K562 (cell line): ENCODE results near the gene SYT8. TPM values are rescaled to one million over a fixed set of nuclear protein-coding genes. Genes with fewer than 3 reads are reported as not detected.

ENCODE experiments used
- ATAC-seq: fragments of 200-7000 bp; cut with Tn5 transposase; 3 replicates; pipeline ENCODE4 v1.9.1; 2020; ENCODE audit warnings: moderate library complexity
- BruUV-seq: library from RNA; stranded (reverse); fragments of 400-500 nt; replicated peaks from 2 replicates; lab custom pipeline; 2021; lab: Mats Ljungman, UMichigan
- CTCF ChIA-PET: fragments of 300-600 bp; formaldehyde crosslinking; extraction: SDS; loops from one replicate; lab custom pipeline; 2021; ENCODE audit warnings: low intra/inter-chr PET ratio; lab: Yijun Ruan, JAX
- POLR2A ChIA-PET: fragments of 300-600, 350-650 bp; sonication (Branson Sonifier 250); formaldehyde crosslinking; extraction: SDS; loops from one replicate; lab custom pipeline; 2021; ENCODE audit warnings: antibody characterized with exemption, inconsistent platforms; lab: Yijun Ruan, JAX
- DNase-seq, 4 experiments: peaks; one replicate each; pipeline versions ENCODE4 v3.0.0 to v3.0.0-alpha.2; 2011 to 2018; ENCODE audit warnings: low spot score in 3 of 4, mixed read lengths in 3 of 4; ENCODE audit errors: extremely low read depth in 1 of 4
- FAIRE-seq: peaks from 2 replicates; lab custom pipeline; 2011; peaks lifted over from hg19 to GRCh38; lab: Jason Lieb, UNC
- H2AFZ ChIP-seq: 2 replicates; pipeline ENCODE4 v1.6.0; 2011; ENCODE audit warnings: low read depth, low read length, control low read depth, inconsistent platforms
- H3K27ac ChIP-seq: fragments of 200-600 bp; 3 replicates; pipeline ENCODE4 v1.8.0; 2011; ENCODE audit warnings: low read depth, mild to moderate bottlenecking, control low read depth, inconsistent platforms, low read length, moderate library complexity, mixed read lengths; ENCODE audit errors: extremely low read depth
- H3K27me3 ChIP-seq, 2 experiments: fragments of 300-600 bp in 1 of 2; 2 replicates in 1 of 2; 3 replicates in 1 of 2; pipeline versions ENCODE4 v1.6.0 to v1.8.0; 2011; ENCODE audit warnings: inconsistent platforms in 2 of 2, low read length in 2 of 2, mild to moderate bottlenecking in 1 of 2, mixed read lengths in 1 of 2, moderate library complexity in 1 of 2; ENCODE audit not compliant: control insufficient read depth in 2 of 2, insufficient read depth in 2 of 2
- H3K36me3 ChIP-seq: fragments of 300-600 bp; 3 replicates; pipeline ENCODE4 v1.8.0; 2011; ENCODE audit warnings: mild to moderate bottlenecking, low read length, inconsistent platforms; ENCODE audit not compliant: control insufficient read depth, insufficient read depth
- H3K4me1 ChIP-seq, 2 experiments: fragments of 200-600 bp in 1 of 2; replicated peaks in 1 of 2; 2 replicates in 1 of 2; 3 replicates in 1 of 2; pipeline versions ENCODE4 v1.5.1 to v1.8.0; 2011; ENCODE audit warnings: inconsistent platforms in 2 of 2, low read length in 2 of 2, mild to moderate bottlenecking in 1 of 2, mixed read lengths in 1 of 2, moderate library complexity in 1 of 2; ENCODE audit not compliant: control insufficient read depth in 2 of 2, insufficient read depth in 2 of 2
- H3K4me2 ChIP-seq: 2 replicates; pipeline ENCODE4 v1.6.1; 2011; ENCODE audit warnings: low read length, control low read depth, inconsistent platforms, mixed read lengths; ENCODE audit not compliant: insufficient read depth
- H3K4me3 ChIP-seq: fragments of 200-600 bp; sonication (generic), shearing (Covaris generic); 2 replicates; pipeline ENCODE4 v1.5.1; 2016; ENCODE audit warnings: control low read depth, inconsistent platforms
- H3K79me2 ChIP-seq: fragments of 200-600 bp; 3 replicates; pipeline ENCODE4 v1.8.0; 2011; ENCODE audit warnings: low read length, inconsistent platforms; ENCODE audit not compliant: control insufficient read depth, insufficient read depth
- H3K9ac ChIP-seq, 2 experiments: 2 replicates each; pipeline versions ENCODE4 v1.6.0 to v1.6.1; 2011; ENCODE audit warnings: low read depth in 2 of 2, low read length in 2 of 2, control low read depth in 1 of 2, inconsistent platforms in 1 of 2, mild to moderate bottlenecking in 1 of 2, mixed read lengths in 1 of 2; ENCODE audit not compliant: insufficient read depth in 1 of 2
- H3K9me1 ChIP-seq: one replicate; pipeline ENCODE4 v1.6.0; 2011; ENCODE audit warnings: inconsistent platforms, mild to moderate bottlenecking, low read length, moderate library complexity; ENCODE audit not compliant: control insufficient read depth, insufficient read depth
- H3K9me3 ChIP-seq: replicated peaks from 2 replicates; pipeline ENCODE4 v1.5.1; 2011; ENCODE audit warnings: low read depth, low read length, inconsistent platforms; ENCODE audit not compliant: control insufficient read depth, insufficient read depth
- H4K20me1 ChIP-seq: replicated peaks from 2 replicates; pipeline ENCODE4 v1.6.1; 2011; ENCODE audit warnings: low read length, inconsistent platforms, mixed read lengths; ENCODE audit not compliant: control insufficient read depth, insufficient read depth
- HNRNPLL ChIP-seq: fragments of 200-400 bp; formaldehyde crosslinking; IDR thresholded peaks from 2 replicates; pipeline ENCODE4 v1.6.1; 2017; ENCODE audit warnings: low read length, low read depth, mild to moderate bottlenecking; ENCODE audit not compliant: poor library complexity, severe bottlenecking
- LCOR ChIP-seq: sonication (generic); formaldehyde crosslinking; IDR thresholded peaks from 2 replicates; pipeline ENCODE4 v1.8.0; 2022; ENCODE audit warnings: mild to moderate bottlenecking, missing genetic modification reagents
- MYNN ChIP-seq, 2 experiments: sonication (generic); formaldehyde crosslinking in 1 of 2; IDR thresholded peaks; 2 replicates each; pipeline versions ENCODE4 v1.5.0 to v1.6.1; 2016 to 2020; ENCODE audit warnings: antibody characterized with exemption in 1 of 2, missing genetic modification reagents in 1 of 2
- NCOA4 ChIP-seq: fragments of 450-650 bp; IDR thresholded peaks from 2 replicates; pipeline ENCODE4 v1.6.1; 2018; ENCODE audit warnings: mild to moderate bottlenecking; ENCODE audit not compliant: partially characterized antibody
- PCBP2 ChIP-seq: fragments of 200-400 bp; formaldehyde crosslinking; IDR thresholded peaks from 2 replicates; pipeline ENCODE4 v1.6.1; 2018; ENCODE audit warnings: low read length, low read depth, mild to moderate bottlenecking, moderate library complexity; ENCODE audit not compliant: poor library complexity, severe bottlenecking
- RBM15 ChIP-seq: fragments of 200-400 bp; formaldehyde crosslinking; IDR thresholded peaks from 2 replicates; pipeline ENCODE4 v1.6.1; 2018; ENCODE audit warnings: mild to moderate bottlenecking, low read length, moderate library complexity; ENCODE audit not compliant: insufficient read depth
- RNF2 ChIP-seq: sonication (generic); IDR thresholded peaks from 2 replicates; pipeline ENCODE4 v1.6.1; 2016
- STAG1 ChIP-seq: sonication (generic); formaldehyde crosslinking; IDR thresholded peaks from 2 replicates; pipeline ENCODE4 v1.5.0; 2020; ENCODE audit warnings: missing genetic modification reagents, borderline replicate concordance
- ZNF316 ChIP-seq: fragments of 450-650 bp; IDR thresholded peaks from 2 replicates; pipeline ENCODE4 v1.6.1; 2016
- ZNF41 ChIP-seq: fragments of 250-450 bp; sonication (Bioruptor Pico); conservative IDR thresholded peaks from 2 replicates; pipeline ENCODE4 v1.4.0; 2020; ENCODE audit warnings: mild to moderate bottlenecking
- WGBS: fragments of 100-300 bp; shearing (Covaris generic); methylation state at CpG from one replicate; pipeline ENCODE4 v1.1.6; 2016; ENCODE audit warnings: low coverage, mixed read lengths; ENCODE audit not compliant: insufficient coverage; ENCODE audit errors: missing lambda C conversion rate; 5-methylcytosine and 5-hydroxymethylcytosine counted together
- in situ Hi-C: fragments of 300-500 bp; cut with MboI; formaldehyde crosslinking; loops from 4 replicates; pipeline ENCODE4 v1.15.0; 2018; ENCODE audit warnings: inconsistent platforms, mixed read lengths
- intact Hi-C: fragments of 100-400 bp; cut with micrococcal nuclease; formaldehyde crosslinking; loops from 2 replicates; pipeline ENCODE4 v1.14.2; 2022
- polyA plus RNA-seq, 8 experiments: library from polyadenylated mRNA; depleted of rRNA in 4 of 8; stranded (reverse) in 5 of 8; unstranded in 3 of 8; fragments of >200 nt; fragmentation: Nextera tagmentation in 2 of 8; fragmentation: Illumina TruSeq in 1 of 8; extraction: Ambion mirVana in 2 of 8; extraction: Trizol in 1 of 8; gene quantifications; 2 replicates each; pipeline versions ENCODE4 v1.2.1 to v1.2.3, GENCODE V29; 2011 to 2014; ENCODE audit warnings: inconsistent platforms in 1 of 8, missing spikeins in 1 of 8
- total RNA-seq, 7 experiments: library from RNA; depleted of rRNA in 6 of 7; stranded (reverse); fragments of >200 nt in 6 of 7; fragmentation: Illumina TruSeq in 2 of 7; extraction: Trizol in 2 of 7; gene quantifications; 2 replicates each; pipeline versions ENCODE4 v1.2.1 to v1.2.3, GENCODE V29; 2011 to 2021; ENCODE audit warnings: low replicate concordance in 1 of 7
- TF ChIP-seq, protein P1 (sequence below): sonication (generic); formaldehyde crosslinking; IDR thresholded peaks from 2 replicates; pipeline ENCODE4 v1.8.0; 2022; ENCODE audit warnings: missing genetic modification reagents, mild to moderate bottlenecking, borderline replicate concordance
- TF ChIP-seq, protein P2 (sequence below): fragments of 200-400 bp; formaldehyde crosslinking; IDR thresholded peaks from 2 replicates; pipeline ENCODE4 v1.6.1; 2017; ENCODE audit warnings: mild to moderate bottlenecking, low read depth, low read length, moderate library complexity
- TF ChIP-seq, protein P3 (sequence below): sonication (generic); formaldehyde crosslinking; IDR thresholded peaks from 2 replicates; pipeline ENCODE4 v1.8.0; 2022; ENCODE audit warnings: missing genetic modification reagents, mild to moderate bottlenecking, moderate library complexity, borderline replicate concordance
- TF ChIP-seq, protein P4 (sequence below): sonication (generic); formaldehyde crosslinking; IDR thresholded peaks from 2 replicates; pipeline ENCODE4 v1.8.0; 2022; ENCODE audit warnings: mild to moderate bottlenecking, missing genetic modification reagents

The SYT8 gene
- total and polyA plus RNA-seq, 9 of the 15 experiments (the other 6 are each of a cell fraction or from before 2014, with no cell fraction given) = not detected

DNA sequence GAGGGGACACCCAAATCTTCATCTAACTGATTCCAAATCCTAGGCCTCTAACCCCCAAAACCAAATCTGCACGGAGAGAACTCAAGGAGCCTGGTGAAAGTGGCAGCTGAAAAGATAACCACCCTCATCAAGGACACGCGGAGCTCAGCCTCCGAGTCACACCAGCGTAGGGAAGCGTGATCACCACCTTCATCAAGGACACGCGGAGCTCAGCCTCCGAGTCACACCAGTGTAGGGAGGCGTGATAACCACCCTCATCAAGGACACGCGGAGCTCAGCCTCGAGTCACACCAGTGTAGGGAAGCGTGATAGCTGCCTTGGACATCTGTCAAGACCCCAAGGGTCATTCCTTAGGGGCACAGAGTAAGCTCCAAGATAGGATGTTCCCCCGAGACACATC lies 29.3 kb upstream of the SYT8 start:
- intact Hi-C loops (no loop called here), in situ Hi-C loops (no loop called here)
- H2AFZ ChIP-seq = no peak overlapping the region
- DNase-seq (no peak), FAIRE-seq (no peak), ATAC-seq (no peak)
- no peaks in the 10 kb centered on the region for H3K79me2 ChIP-seq
- no peak overlapping the region for H3K27ac ChIP-seq
- no peaks in the 10 kb centered on the region for H3K36me3 ChIP-seq
- no TSS peak for BruUV-seq
- WGBS = 2% methylated on average over 15 of the region's 15 CpGs
- peaks cover 38 to 47% of the 10 kb centered on the region in 2 experiments; a peak in 4 of 5 replicates for H3K27me3 ChIP-seq
- H3K4me3 ChIP-seq = no peak overlapping the region
- no peaks in the 10 kb centered on the region for H3K9me1 ChIP-seq
- ChIA-PET POLR2A (interaction anchor here (0.5 kb wide), 1 partner anchor 92 kb away, joined by 3 read pairs; no protein-coding TSS in a partner anchor), CTCF (no interaction called here)
- peaks cover 0 to 4% of the 10 kb centered on the region in 2 experiments; a peak in 1 of 5 replicates for H3K4me1 ChIP-seq
- H4K20me1 ChIP-seq = peaks cover 2% of the 10 kb centered on the region; the same call in 1 of the 2 replicates
- no peaks in the 10 kb centered on the region for H3K9me3 ChIP-seq
- no peak overlapping the region for H3K4me2 ChIP-seq
- no peak overlapping the region for H3K9ac ChIP-seq
- no peak for TF ChIP-seq NCOA4
- no peak for TF ChIP-seq LCOR (CRISPR knock-in tag)
- TF ChIP-seq HNRNPLL = no peak
- TF ChIP-seq RNF2 = no peak
- TF ChIP-seq RBM15 = no peak
- TF ChIP-seq, protein P1, sequence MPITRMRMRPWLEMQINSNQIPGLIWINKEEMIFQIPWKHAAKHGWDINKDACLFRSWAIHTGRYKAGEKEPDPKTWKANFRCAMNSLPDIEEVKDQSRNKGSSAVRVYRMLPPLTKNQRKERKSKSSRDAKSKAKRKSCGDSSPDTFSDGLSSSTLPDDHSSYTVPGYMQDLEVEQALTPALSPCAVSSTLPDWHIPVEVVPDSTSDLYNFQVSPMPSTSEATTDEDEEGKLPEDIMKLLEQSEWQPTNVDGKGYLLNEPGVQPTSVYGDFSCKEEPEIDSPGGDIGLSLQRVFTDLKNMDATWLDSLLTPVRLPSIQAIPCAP (CRISPR knock-in tag) = no peak
- TF ChIP-seq MYNN (IDR thresholded peaks at IDR 0.05) = no peak
- no peak for TF ChIP-seq MYNN (CRISPR knock-in tag; IDR thresholded peaks at IDR 0.05)
- TF ChIP-seq, protein P2, sequence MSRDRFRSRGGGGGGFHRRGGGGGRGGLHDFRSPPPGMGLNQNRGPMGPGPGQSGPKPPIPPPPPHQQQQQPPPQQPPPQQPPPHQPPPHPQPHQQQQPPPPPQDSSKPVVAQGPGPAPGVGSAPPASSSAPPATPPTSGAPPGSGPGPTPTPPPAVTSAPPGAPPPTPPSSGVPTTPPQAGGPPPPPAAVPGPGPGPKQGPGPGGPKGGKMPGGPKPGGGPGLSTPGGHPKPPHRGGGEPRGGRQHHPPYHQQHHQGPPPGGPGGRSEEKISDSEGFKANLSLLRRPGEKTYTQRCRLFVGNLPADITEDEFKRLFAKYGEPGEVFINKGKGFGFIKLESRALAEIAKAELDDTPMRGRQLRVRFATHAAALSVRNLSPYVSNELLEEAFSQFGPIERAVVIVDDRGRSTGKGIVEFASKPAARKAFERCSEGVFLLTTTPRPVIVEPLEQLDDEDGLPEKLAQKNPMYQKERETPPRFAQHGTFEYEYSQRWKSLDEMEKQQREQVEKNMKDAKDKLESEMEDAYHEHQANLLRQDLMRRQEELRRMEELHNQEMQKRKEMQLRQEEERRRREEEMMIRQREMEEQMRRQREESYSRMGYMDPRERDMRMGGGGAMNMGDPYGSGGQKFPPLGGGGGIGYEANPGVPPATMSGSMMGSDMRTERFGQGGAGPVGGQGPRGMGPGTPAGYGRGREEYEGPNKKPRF = no peak
- TF ChIP-seq PCBP2 = no peak
- TF ChIP-seq ZNF41 (CRISPR knock-in tag) = no peak
- TF ChIP-seq, protein P3, sequence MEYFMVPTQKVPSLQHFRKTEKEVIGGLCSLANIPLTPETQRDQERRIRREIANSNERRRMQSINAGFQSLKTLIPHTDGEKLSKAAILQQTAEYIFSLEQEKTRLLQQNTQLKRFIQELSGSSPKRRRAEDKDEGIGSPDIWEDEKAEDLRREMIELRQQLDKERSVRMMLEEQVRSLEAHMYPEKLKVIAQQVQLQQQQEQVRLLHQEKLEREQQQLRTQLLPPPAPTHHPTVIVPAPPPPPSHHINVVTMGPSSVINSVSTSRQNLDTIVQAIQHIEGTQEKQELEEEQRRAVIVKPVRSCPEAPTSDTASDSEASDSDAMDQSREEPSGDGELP = no peak
- no peak for TF ChIP-seq STAG1 (CRISPR knock-in tag)
- no peak for TF ChIP-seq ZNF316
- TF ChIP-seq, protein P4, sequence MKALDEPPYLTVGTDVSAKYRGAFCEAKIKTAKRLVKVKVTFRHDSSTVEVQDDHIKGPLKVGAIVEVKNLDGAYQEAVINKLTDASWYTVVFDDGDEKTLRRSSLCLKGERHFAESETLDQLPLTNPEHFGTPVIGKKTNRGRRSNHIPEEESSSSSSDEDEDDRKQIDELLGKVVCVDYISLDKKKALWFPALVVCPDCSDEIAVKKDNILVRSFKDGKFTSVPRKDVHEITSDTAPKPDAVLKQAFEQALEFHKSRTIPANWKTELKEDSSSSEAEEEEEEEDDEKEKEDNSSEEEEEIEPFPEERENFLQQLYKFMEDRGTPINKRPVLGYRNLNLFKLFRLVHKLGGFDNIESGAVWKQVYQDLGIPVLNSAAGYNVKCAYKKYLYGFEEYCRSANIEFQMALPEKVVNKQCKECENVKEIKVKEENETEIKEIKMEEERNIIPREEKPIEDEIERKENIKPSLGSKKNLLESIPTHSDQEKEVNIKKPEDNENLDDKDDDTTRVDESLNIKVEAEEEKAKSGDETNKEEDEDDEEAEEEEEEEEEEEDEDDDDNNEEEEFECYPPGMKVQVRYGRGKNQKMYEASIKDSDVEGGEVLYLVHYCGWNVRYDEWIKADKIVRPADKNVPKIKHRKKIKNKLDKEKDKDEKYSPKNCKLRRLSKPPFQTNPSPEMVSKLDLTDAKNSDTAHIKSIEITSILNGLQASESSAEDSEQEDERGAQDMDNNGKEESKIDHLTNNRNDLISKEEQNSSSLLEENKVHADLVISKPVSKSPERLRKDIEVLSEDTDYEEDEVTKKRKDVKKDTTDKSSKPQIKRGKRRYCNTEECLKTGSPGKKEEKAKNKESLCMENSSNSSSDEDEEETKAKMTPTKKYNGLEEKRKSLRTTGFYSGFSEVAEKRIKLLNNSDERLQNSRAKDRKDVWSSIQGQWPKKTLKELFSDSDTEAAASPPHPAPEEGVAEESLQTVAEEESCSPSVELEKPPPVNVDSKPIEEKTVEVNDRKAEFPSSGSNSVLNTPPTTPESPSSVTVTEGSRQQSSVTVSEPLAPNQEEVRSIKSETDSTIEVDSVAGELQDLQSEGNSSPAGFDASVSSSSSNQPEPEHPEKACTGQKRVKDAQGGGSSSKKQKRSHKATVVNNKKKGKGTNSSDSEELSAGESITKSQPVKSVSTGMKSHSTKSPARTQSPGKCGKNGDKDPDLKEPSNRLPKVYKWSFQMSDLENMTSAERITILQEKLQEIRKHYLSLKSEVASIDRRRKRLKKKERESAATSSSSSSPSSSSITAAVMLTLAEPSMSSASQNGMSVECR = no peak
